GM19193 (cell line): ENCODE measurements around the gene TP63.

Experiments
- POLR2A ChIP-seq: IDR thresholded peaks from 4 replicates; pipeline ENCODE4 v1.6.1; 2011; ENCODE audit not compliant: insufficient read depth, insufficient read length; ENCODE audit errors: extremely low read depth

TP63 gene

GRCh38 chr3:189721873-189722665 lies 90.9 kb downstream of the TP63 start:
- TF ChIP-seq POLR2A: no peak

- TF ChIP-seq POLR2A: no peak
Observed at GRCh38 chr3:189724356-189724755, 93.2 kb downstream of the TP63 start.

- TF ChIP-seq POLR2A: no peak
Observed at GRCh38 chr3:189726277-189726676, 95.1 kb downstream of the TP63 start.

GRCh38 chr3:189727158-189727557 lies 96.0 kb downstream of the TP63 start:
- TF ChIP-seq POLR2A: no peak

GRCh38 chr3:189727898-189728297 lies 96.7 kb downstream of the TP63 start:
- no peak for TF ChIP-seq POLR2A

GRCh38 chr3:189728915-189729314 lies 97.7 kb downstream of the TP63 start:
- TF ChIP-seq POLR2A: no peak

GRCh38 chr3:189734061-189734460 lies 102.9 kb downstream of the TP63 start:
- TF ChIP-seq POLR2A: no peak

- TF ChIP-seq POLR2A: no peak
Observed at GRCh38 chr3:189735913-189736312, 104.7 kb downstream of the TP63 start.

GRCh38 chr3:189737071-189737470 lies 105.9 kb downstream of the TP63 start:
- no peak for TF ChIP-seq POLR2A

- no peak for TF ChIP-seq POLR2A
Observed at GRCh38 chr3:189737619-189738018, 106.4 kb downstream of the TP63 start.

GRCh38 chr3:189739378-189739777 lies 108.2 kb downstream of the TP63 start:
- TF ChIP-seq POLR2A: no peak

- no peak for TF ChIP-seq POLR2A
Observed at GRCh38 chr3:189740156-189740555, 109.0 kb downstream of the TP63 start.

- TF ChIP-seq POLR2A: no peak
Observed at GRCh38 chr3:189744235-189744634, 113.0 kb downstream of the TP63 start.

- TF ChIP-seq POLR2A: no peak
Observed at GRCh38 chr3:189745622-189746021, 114.4 kb downstream of the TP63 start.

GRCh38 chr3:189748046-189748445 lies 116.9 kb downstream of the TP63 start:
- no peak for TF ChIP-seq POLR2A

GRCh38 chr3:189754356-189754755 lies 123.2 kb downstream of the TP63 start:
- TF ChIP-seq POLR2A: no peak
